GM10248 (cell line): Measurements from ENCODE around the gene TRPV5.

Experiments used
- CTCF ChIA-PET: fragments of 300-600 bp; sonication (Branson Sonifier 250); formaldehyde crosslinking; extraction: SDS; loops from one replicate; lab custom pipeline; 2021; ENCODE audit warnings: antibody characterized with exemption; lab: Yijun Ruan, JAX
- POLR2A ChIA-PET: fragments of 350-650 bp; sonication (Branson Sonifier 250); formaldehyde crosslinking; extraction: SDS; loops from one replicate; lab custom pipeline; 2020; ENCODE audit warnings: antibody characterized with exemption; lab: Yijun Ruan, JAX
- DNase-seq: peaks from one replicate; pipeline ENCODE4 v3.0.0; 2012; ENCODE audit errors: extremely low spot score
- TF ChIP-seq, protein P1 (sequence below): IDR thresholded peaks from 2 replicates; pipeline ENCODE4 v1.5.1; 2012; ENCODE audit warnings: mild to moderate bottlenecking, low read depth; ENCODE audit errors: extremely low read depth, missing control alignments, control extremely low read depth

TRPV5 gene

DNA sequence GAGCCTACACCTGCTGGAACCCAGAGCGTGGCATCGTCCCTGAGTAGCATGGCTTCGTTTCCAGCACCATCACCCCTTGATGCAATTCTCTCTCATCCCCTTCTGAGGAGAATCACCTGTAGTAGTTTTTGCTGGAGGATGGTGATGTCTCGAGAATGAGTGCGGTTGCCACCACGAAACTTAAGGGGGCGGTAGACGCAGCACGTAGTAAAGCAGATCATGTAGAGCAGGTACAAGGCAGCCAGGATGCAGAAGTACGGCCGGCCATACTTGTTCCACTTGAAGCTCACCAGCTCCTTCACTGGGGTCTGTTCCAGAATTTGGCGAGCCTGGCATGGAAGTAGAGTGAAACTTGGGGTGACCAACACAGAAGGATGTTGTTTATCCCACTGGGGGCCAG is 8.1 kb downstream of the TRPV5 start:
- POLR2A ChIA-PET: no interaction called here
- TF ChIP-seq, protein P1, sequence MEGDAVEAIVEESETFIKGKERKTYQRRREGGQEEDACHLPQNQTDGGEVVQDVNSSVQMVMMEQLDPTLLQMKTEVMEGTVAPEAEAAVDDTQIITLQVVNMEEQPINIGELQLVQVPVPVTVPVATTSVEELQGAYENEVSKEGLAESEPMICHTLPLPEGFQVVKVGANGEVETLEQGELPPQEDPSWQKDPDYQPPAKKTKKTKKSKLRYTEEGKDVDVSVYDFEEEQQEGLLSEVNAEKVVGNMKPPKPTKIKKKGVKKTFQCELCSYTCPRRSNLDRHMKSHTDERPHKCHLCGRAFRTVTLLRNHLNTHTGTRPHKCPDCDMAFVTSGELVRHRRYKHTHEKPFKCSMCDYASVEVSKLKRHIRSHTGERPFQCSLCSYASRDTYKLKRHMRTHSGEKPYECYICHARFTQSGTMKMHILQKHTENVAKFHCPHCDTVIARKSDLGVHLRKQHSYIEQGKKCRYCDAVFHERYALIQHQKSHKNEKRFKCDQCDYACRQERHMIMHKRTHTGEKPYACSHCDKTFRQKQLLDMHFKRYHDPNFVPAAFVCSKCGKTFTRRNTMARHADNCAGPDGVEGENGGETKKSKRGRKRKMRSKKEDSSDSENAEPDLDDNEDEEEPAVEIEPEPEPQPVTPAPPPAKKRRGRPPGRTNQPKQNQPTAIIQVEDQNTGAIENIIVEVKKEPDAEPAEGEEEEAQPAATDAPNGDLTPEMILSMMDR: no peak
- CTCF ChIA-PET: no interaction called here
- no peak for DNase-seq

DNA sequence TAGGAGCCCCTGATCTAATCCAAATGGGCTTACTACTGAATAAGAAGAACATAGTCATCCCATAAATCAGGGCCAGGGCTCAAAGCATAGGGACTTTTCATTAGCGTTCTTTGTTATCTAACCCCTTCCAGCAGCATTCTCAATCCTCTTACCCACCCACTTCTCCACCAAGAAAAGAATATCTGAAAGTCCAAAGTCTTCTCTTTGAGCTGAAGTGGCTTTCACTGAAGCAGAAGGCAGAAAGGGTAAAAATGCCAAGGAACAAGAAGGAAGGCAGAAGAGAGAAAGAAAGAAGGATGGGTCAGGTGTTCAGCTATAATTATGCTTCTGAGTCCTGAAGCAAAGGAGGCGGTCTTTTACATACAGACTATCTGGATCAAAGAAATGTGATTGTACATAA is 10.2 kb downstream of the TRPV5 start:
- ChIA-PET CTCF (interaction anchor here (1.6 kb wide), 1 partner anchor 50 kb away, joined by 4 read pairs; no protein-coding TSS in a partner anchor), POLR2A (no interaction called here)
- no peak for DNase-seq
- TF ChIP-seq, protein P1: no peak

DNA sequence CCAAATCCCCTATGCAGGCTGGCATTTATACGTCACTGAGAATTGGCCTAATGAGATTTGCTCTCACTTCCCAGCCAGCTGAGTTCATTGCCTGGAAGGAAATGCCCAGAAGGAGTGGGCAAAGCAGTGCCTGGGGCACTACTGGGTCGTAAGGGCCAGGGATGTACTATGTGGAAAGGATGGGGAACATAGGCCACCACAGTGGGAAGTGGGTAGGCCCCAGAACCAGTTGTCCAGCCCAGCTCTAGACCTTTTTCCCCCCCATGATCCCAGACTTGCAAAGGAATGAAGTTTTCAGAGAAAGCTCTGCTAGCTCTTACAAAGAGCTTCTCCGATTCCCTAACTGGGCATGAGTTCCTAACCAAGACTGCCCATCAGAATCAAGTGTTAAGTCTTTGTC is 13.9 kb downstream of the TRPV5 start:
- CTCF ChIA-PET: interaction anchor here (1.2 to 1.5 kb wide), 2 partner anchors 24 to 38 kb away, joined by 3 to 4 read pairs; no protein-coding TSS in a partner anchor
- TF ChIP-seq, protein P1: no peak
- no peak for DNase-seq
- POLR2A ChIA-PET: no interaction called here

DNA sequence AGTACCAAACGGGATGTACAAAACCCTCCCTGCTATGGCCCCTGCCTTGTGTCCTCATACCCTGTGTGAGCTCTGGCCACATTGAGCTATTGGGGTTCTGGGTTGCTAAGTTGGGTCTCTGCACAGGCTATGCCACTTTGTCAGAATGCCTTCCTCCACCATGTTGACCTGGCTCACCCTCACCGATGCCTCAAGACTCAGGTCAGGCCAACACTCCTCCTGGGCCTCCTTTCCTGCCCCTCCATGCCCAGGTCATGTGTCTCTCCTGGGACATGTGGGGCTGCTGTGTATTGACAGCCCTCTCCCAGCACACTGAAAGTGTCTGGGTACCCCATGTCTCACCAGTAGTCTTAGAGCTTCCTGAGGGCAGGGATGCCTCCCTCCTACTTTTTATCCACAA is 14.6 kb downstream of the TRPV5 start:
- POLR2A ChIA-PET: no interaction called here
- DNase-seq: no peak
- TF ChIP-seq, protein P1: no peak
- CTCF ChIA-PET: interaction anchor here (1.1 to 1.5 kb wide), 3 partner anchors 9 to 38 kb away, joined by 3 to 4 read pairs (median 3); no protein-coding TSS in a partner anchor

DNA sequence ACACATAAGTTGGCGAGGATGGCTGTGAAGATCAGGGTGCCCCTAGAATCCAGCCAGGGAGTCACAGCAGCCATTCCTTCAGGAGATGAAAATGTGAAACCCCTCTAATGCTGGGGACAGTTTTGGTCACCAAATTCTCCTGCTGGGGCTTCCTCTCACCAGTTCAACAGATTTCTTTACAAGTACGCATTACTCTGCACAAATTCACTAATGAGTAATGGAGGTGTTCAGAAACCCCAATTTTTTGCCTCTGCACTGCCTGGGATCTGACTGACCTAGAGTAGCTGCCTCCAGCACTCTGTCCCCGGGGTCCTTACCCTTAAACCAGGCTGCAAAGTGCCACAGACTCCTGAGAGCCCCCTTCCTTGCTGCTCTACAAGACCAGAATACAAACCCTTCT is 16.1 kb downstream of the TRPV5 start:
- POLR2A ChIA-PET: no interaction called here
- DNase-seq: no peak
- CTCF ChIA-PET: no interaction called here
- TF ChIP-seq, protein P1: no peak

DNA sequence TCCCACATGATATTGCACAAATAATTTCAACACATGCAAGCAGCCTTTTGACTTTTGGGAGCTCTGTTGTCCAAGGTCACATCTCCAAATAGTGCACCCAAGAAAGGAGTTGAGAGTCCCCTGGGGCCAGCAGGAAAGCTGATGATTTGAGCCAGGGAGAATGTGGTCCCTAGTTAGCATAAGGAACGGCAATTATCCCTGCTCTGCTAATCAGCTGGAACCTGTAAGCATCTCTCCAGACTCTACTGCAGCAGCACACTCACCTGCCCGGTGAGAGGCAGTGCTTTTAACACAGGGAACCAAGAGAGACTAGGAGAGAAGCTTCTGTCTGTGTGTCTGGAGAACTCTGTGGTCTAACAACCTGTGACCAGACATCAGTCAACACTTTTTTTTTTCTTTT is 17.0 kb downstream of the TRPV5 start:
- POLR2A ChIA-PET: no interaction called here
- CTCF ChIA-PET: interaction anchor here (0.7 to 1.8 kb wide), 6 partner anchors 12 to 87 kb away, joined by 3 to 6 read pairs (median 3); no protein-coding TSS in a partner anchor
- TF ChIP-seq, protein P1: no peak
- DNase-seq: no peak
